ENCODE data around the gene FAM107B.

The FAM107B gene

DNA sequence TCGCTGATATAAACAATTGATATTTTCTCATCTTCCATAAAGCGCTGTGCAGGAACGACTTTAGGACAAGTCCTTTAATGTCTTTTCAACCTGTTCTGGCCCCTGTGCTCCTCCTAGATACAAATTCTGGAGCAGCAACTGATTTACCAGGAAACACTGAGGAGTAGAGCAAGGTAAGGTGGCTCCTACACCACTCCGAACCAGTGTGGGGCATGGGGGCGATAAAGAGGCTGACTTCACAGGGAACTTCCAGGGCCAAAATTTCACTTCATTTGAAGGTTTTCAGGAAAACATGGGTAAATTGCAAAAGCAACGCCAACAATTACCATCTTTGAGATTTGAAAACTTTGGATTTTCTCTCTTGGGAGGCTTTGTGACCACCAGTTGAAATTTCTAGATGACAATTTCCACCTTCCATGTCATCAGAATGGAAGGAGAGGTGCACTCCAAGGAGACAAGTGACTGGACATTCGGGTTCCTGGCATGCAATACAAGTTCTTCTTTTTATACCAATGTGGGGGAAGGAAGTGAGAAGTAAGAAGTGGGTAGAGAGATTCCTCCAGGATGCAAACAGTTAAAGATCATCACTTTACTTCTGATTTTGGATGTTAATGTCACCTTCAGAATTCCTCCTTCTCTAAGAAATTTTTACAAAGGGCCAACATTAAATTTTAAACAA, 118.5 kb downstream of the FAM107B start:
- no peak for DNase-seq (ENCODE audit: low read depth)
- no peak overlapping the region for H3K4me3 ChIP-seq (ENCODE audit: low read depth, low read length)
- no peak for TF ChIP-seq CTCF (IDR thresholded peaks at IDR 0.05; ENCODE audit: control insufficient read depth, extremely low read depth, insufficient read depth)

DNA sequence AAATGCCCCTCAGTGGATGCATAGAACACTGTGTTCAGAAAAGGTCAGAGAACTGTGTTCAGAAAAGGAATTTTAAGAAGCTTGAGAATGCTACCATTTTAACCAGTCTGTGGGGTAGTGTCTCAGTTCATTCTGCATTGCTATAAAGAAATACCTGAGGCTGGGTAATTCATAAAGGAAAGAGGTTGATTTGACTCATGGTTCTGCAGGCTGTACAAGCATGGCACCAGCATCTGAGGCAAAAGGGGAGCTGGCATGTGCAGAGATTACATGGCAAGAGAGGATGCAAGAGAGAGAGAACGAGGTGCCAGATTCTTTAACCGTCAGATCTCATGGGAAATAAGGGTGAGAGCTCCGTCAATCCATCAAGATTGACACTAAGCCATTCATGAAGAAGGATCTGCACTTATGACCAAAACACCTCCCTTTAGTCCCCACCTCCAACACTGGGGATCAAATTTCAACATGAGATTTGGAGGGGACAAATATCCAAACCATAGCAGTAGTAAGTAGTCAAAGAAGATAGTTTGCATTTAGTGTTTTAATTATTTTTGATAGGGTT, 119.8 kb downstream of the FAM107B start:
- no peak overlapping the region for H3K4me3 ChIP-seq (ENCODE audit: low read depth, low read length)
- TF ChIP-seq CTCF (IDR thresholded peaks at IDR 0.05; ENCODE audit: control insufficient read depth, extremely low read depth, insufficient read depth) = no peak

DNA sequence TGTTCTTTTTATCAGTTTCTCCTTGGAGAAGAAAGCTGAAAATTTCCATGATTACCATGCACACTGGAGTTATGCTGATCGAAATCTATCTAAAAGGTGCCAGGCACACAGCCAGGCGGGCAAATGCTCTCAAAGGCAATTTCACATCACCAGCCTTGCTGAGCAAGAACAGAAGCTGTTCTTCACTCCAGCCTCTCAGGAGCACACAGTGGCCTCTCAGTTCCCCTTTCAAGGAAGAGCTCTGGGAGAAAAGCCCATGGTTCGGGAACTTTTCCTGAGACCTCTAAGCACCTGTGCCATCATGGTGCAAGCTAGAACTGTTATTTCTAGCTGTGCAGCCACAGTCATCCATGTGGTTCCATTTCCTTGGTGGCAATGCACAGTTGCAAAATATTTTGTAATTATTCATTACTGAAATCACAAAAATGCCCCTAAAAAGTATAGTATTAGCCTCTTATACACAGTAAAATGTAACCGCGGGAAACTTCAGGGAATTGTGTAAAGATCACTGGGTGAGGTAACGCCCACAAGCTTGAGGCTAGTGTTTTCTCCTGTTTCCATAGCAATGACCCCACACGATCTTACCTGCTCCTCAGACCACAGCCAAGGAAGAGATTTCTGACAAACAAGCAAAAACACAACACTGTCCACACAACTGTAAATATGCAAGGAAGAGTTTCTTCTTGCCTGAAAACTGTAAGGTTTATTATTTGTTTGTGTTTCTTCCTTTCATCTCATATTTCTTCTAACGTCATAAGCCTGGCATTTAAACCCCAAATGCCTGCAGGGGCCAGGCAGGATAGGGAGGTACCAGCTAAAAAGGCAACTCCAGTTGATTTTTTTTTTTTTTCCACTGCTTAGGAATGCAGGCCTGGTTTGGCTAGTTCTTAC, 121.2 kb downstream of the FAM107B start:
- H3K4me3 ChIP-seq (ENCODE audit: low read depth, low read length) = no peak overlapping the region
- no peak for TF ChIP-seq CTCF (IDR thresholded peaks at IDR 0.05; ENCODE audit: control insufficient read depth, extremely low read depth, insufficient read depth)
- peak; percentile 47 for DNase-seq (ENCODE audit: low read depth)

More for the DNA sequence above, 119.8 kb downstream of the FAM107B start:
- DNase-seq (ENCODE audit: low read depth) = no peak

GRCh38 chr10:14652816-14653215, 121.9 kb downstream of the FAM107B start:
- DNase-seq (ENCODE audit: low read depth) = no peak
- no peak overlapping the region for H3K4me3 ChIP-seq (ENCODE audit: low read depth, low read length)
- no peak for TF ChIP-seq CTCF (IDR thresholded peaks at IDR 0.05; ENCODE audit: control insufficient read depth, extremely low read depth, insufficient read depth)

GRCh38 chr10:14652067-14652466, 122.6 kb downstream of the FAM107B start:
- no peak for DNase-seq (ENCODE audit: low read depth)
- TF ChIP-seq CTCF (IDR thresholded peaks at IDR 0.05; ENCODE audit: control insufficient read depth, extremely low read depth, insufficient read depth) = no peak
- no peak overlapping the region for H3K4me3 ChIP-seq (ENCODE audit: low read depth, low read length)

DNA sequence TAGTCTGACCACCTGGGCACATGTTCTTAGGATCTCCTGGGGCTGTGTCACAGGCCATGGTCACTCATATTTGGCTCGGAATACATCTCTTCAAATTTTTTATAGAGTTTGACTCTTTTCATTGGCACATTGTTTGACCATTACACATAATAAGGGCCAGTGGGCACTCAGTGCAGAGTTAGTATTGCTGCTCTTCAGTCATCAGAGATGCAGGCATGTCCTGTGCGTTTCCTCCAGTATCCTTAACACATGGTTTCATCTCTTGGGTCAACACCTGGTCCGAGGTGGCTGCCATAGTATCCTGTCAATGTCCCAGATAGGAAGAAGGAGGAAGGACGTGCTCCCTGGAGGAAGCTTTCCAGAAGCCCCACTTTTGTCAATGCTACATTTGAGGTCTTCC, 125.0 kb downstream of the FAM107B start:
- no peak overlapping the region for H3K4me3 ChIP-seq (ENCODE audit: low read depth, low read length)
- TF ChIP-seq CTCF (IDR thresholded peaks at IDR 0.05; ENCODE audit: control insufficient read depth, extremely low read depth, insufficient read depth) = no peak
- DNase-seq (ENCODE audit: low read depth) = no peak

Measured in LNCaP clone FGC (cell line).